Hepatocyte (in vitro differentiated cells): ENCODE results near the gene CEP55.

Source experiments
- CTCF ChIP-seq: fragments of 200-600 bp; sonication (generic); IDR thresholded peaks from 2 replicates; pipeline ENCODE4 v1.5.1; 2016; ENCODE audit warnings: antibody characterized with exemption, mild to moderate bottlenecking; ENCODE audit not compliant: poor library complexity
- EZH2 ChIP-seq: fragments of 200-600 bp; sonication (generic); IDR thresholded peaks from 2 replicates; pipeline ENCODE4 v1.6.1; 2016; ENCODE audit warnings: antibody characterized with exemption, mild to moderate bottlenecking, borderline replicate concordance
- EZH2phosphoT487 ChIP-seq: fragments of 200-600 bp; sonication (generic); IDR thresholded peaks from one replicate; pipeline ENCODE4 v1.6.1; 2018; ENCODE audit warnings: antibody characterized with exemption, mild to moderate bottlenecking, low read depth, moderate library complexity; ENCODE audit not compliant: unreplicated experiment, severe bottlenecking

GRCh38 chr10:93567277-93568104, 71.1 kb downstream of the CEP55 start:
- TF ChIP-seq EZH2phosphoT487 (no peak), CTCF (no peak), EZH2 (no peak)
